ENCODE data around the gene FIBCD1. TPM values are rescaled to one million over a fixed set of nuclear protein-coding genes. Genes with fewer than 3 reads are reported as not detected.
"Not testable (repeated sequence)": the region's sequence is repeated elsewhere in the genome, so short reads cannot be mapped to it uniquely, and the experiment has no call there.

FIBCD1 gene
- total RNA-seq, 2 donors from 2014 or later: 7.9 to 9.6 TPM

GRCh38 chr9:130975156-130975555, 36.1 kb upstream of the FIBCD1 start:
- intact Hi-C loops (cut with DNase I, micrococcal nuclease): no loop called here
- no peak for ATAC-seq
- no peak for DNase-seq

- intact Hi-C loops (cut with DNase I, micrococcal nuclease): no loop called here
- no peak for DNase-seq
- no peak for ATAC-seq
Measured at GRCh38 chr9:130974697-130975096, 35.6 kb upstream of the FIBCD1 start.

GRCh38 chr9:130973686-130974281, 34.7 kb upstream of the FIBCD1 start:
- DNase-seq (no peak), ATAC-seq (no peak)
- intact Hi-C loops (cut with DNase I, micrococcal nuclease): no loop called here

GRCh38 chr9:130972957-130973685, 34.1 kb upstream of the FIBCD1 start:
- ATAC-seq: no peak
- intact Hi-C loops (cut with DNase I, micrococcal nuclease): no loop called here
- DNase-seq: no peak

- ATAC-seq: no peak
- intact Hi-C loops (cut with DNase I, micrococcal nuclease): no loop called here
- DNase-seq: no peak
Measured at GRCh38 chr9:130972277-130972956, 33.4 kb upstream of the FIBCD1 start.

GRCh38 chr9:130971294-130971849, 32.3 kb upstream of the FIBCD1 start:
- ATAC-seq: no peak
- intact Hi-C loops (cut with DNase I, micrococcal nuclease): no loop called here
- DNase-seq: no peak

GRCh38 chr9:130970855-130971254, 31.8 kb upstream of the FIBCD1 start:
- intact Hi-C loops (cut with DNase I, micrococcal nuclease): no loop called here
- DNase-seq (no peak), ATAC-seq (no peak)

GRCh38 chr9:130970052-130970451, 31.0 kb upstream of the FIBCD1 start:
- DNase-seq (no peak), ATAC-seq (no peak)
- intact Hi-C loops (cut with DNase I, micrococcal nuclease): no loop called here

GRCh38 chr9:130965680-130966079, 26.6 kb upstream of the FIBCD1 start:
- ATAC-seq (no peak), DNase-seq (no peak)
- intact Hi-C loops (cut with DNase I, micrococcal nuclease): no loop called here

- ATAC-seq: no peak
- intact Hi-C loops (cut with DNase I, micrococcal nuclease): no loop called here
Measured at GRCh38 chr9:130963916-130964315, 24.9 kb upstream of the FIBCD1 start.

GRCh38 chr9:130963337-130963908, 24.4 kb upstream of the FIBCD1 start:
- ATAC-seq (no peak), DNase-seq (no peak)
- intact Hi-C loops (cut with DNase I, micrococcal nuclease): no loop called here

More at GRCh38 chr9:130963916-130964315, 24.9 kb upstream of the FIBCD1 start:
- no peak for DNase-seq

GRCh38 chr9:130962418-130963316, 23.6 kb upstream of the FIBCD1 start:
- ATAC-seq (no peak), DNase-seq (no peak)
- intact Hi-C loops (cut with DNase I, micrococcal nuclease): no loop called here

GRCh38 chr9:130961511-130962300, 22.7 kb upstream of the FIBCD1 start:
- ATAC-seq: no peak
- DNase-seq: no peak
- intact Hi-C loops (cut with DNase I, micrococcal nuclease): no loop called here

- intact Hi-C loops (cut with DNase I, micrococcal nuclease): no loop called here
- DNase-seq (no peak), ATAC-seq (no peak)
Measured at GRCh38 chr9:130960522-130961378, 21.7 kb upstream of the FIBCD1 start.

- intact Hi-C loops (cut with DNase I, micrococcal nuclease): no loop called here
- no peak for ATAC-seq
Measured at GRCh38 chr9:130959809-130960334, 20.8 kb upstream of the FIBCD1 start.

GRCh38 chr9:130958564-130958963, 19.5 kb upstream of the FIBCD1 start:
- intact Hi-C loops (cut with DNase I, micrococcal nuclease); ATAC-seq; DNase-seq: not testable (repeated sequence)

More at GRCh38 chr9:130959809-130960334, 20.8 kb upstream of the FIBCD1 start:
- DNase-seq: no peak
